ENCODE measurements around the gene DHRSX.
"Not testable (repeated sequence)": the region's sequence is repeated elsewhere in the genome, so short reads cannot be mapped to it uniquely, and the experiment has no call there.

Gene DHRSX

DNA sequence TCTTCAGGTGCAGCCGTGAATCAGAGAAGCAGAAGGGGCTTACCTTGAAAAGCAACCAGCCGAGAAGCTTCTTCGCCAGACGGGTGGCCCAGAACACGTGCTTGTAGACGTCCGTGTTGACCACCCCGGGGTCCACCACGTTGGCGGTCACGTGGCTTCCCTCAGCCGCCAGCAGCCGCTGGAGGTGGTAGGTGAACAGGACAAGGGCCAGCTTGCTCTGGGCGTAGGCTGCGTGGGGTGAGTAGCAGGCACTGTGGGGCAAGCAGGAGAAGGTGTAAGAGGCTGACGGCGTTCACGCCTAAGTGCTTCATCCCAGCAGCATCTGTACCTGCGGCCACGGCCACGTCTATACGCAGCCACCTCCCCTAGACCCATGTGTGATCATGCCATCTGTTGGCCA lies 257.8 kb downstream of the DHRSX start:
- TF ChIP-seq, protein P1, sequence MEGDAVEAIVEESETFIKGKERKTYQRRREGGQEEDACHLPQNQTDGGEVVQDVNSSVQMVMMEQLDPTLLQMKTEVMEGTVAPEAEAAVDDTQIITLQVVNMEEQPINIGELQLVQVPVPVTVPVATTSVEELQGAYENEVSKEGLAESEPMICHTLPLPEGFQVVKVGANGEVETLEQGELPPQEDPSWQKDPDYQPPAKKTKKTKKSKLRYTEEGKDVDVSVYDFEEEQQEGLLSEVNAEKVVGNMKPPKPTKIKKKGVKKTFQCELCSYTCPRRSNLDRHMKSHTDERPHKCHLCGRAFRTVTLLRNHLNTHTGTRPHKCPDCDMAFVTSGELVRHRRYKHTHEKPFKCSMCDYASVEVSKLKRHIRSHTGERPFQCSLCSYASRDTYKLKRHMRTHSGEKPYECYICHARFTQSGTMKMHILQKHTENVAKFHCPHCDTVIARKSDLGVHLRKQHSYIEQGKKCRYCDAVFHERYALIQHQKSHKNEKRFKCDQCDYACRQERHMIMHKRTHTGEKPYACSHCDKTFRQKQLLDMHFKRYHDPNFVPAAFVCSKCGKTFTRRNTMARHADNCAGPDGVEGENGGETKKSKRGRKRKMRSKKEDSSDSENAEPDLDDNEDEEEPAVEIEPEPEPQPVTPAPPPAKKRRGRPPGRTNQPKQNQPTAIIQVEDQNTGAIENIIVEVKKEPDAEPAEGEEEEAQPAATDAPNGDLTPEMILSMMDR (IDR thresholded peaks at IDR 0.05; ENCODE audit: insufficient read depth, low read length, poor library complexity, severe bottlenecking), result no peak
- H3K4me3 ChIP-seq (replicated peaks; ENCODE audit: low read depth, low read length), result no peak overlapping the region
- DNase-seq (ENCODE audit: extremely low read depth, insufficient read length), result no peak
- peaks cover 1% of the 10 kb centered on the region for H3K36me3 ChIP-seq (ENCODE audit: control insufficient read depth, insufficient read depth, low read length)
- no peaks in the 10 kb centered on the region for H3K27me3 ChIP-seq (replicated peaks; ENCODE audit: control insufficient read depth, insufficient read depth, low read length)

DNA sequence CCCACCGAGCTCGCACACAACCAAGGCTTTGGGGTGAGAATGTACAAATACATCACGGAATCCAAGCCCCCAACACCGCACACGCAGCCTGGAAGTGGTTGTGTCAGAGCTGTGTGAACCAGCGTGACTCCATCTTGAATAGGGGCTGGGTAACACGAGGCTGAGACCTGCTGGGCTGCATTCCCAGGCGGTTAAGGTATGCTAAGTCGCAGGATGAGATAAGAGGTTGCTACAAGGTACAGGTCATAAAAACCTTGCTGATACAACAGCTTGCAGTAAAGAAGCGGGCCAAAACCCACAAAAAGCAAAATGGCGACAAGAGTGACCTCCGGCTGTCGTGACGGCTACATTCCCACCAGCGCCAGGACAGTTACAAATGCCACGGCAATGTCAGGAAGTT lies 258.4 kb downstream of the DHRSX start:
- TF ChIP-seq, protein P1 (IDR thresholded peaks at IDR 0.05; ENCODE audit: insufficient read depth, low read length, poor library complexity, severe bottlenecking), result no peak
- H3K36me3 ChIP-seq (ENCODE audit: control insufficient read depth, insufficient read depth, low read length), result peaks cover 1% of the 10 kb centered on the region
- H3K4me3 ChIP-seq (replicated peaks; ENCODE audit: low read depth, low read length), result no peak overlapping the region
- DNase-seq (ENCODE audit: extremely low read depth, insufficient read length), result no peak
- no peaks in the 10 kb centered on the region for H3K27me3 ChIP-seq (replicated peaks; ENCODE audit: control insufficient read depth, insufficient read depth, low read length)

- H3K27me3 ChIP-seq (replicated peaks; ENCODE audit: control insufficient read depth, insufficient read depth, low read length); DNase-seq (ENCODE audit: extremely low read depth, insufficient read length); H3K36me3 ChIP-seq (ENCODE audit: control insufficient read depth, insufficient read depth, low read length); H3K4me3 ChIP-seq (replicated peaks; ENCODE audit: low read depth, low read length): not testable (repeated sequence)
These were observed 259.3 kb downstream of the DHRSX start for GRCh38 chrX:2241496-2241895.

DNA sequence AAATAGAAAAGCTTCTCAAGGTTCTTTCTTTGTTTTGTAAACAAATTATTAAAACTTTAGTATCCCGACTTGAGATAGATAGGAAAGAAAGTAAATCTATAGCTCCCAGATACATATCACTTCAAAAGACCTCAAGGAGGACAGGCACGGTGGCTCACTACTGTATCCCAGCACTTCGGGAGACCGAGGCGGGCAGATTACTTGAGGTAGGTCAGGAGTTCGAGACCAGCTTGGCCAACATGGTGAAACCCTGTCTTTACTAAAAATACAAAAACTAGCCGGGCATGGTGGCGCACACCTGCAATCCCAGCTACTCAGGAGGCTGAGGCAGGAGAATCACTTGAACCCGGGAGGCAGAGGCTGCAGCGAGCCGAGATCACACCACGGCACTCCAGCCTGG lies 260.0 kb downstream of the DHRSX start:
- not testable (repeated sequence) for H3K27me3 ChIP-seq (replicated peaks; ENCODE audit: control insufficient read depth, insufficient read depth, low read length); H3K36me3 ChIP-seq (ENCODE audit: control insufficient read depth, insufficient read depth, low read length); H3K4me3 ChIP-seq (replicated peaks; ENCODE audit: low read depth, low read length); DNase-seq (ENCODE audit: extremely low read depth, insufficient read length)

- no peak for DNase-seq (ENCODE audit: extremely low read depth, insufficient read length)
- H3K4me3 ChIP-seq (replicated peaks; ENCODE audit: low read depth, low read length), result no peak overlapping the region
- peaks cover 1% of the 10 kb centered on the region for H3K36me3 ChIP-seq (ENCODE audit: control insufficient read depth, insufficient read depth, low read length)
- H3K27me3 ChIP-seq (replicated peaks; ENCODE audit: control insufficient read depth, insufficient read depth, low read length), result no peaks in the 10 kb centered on the region
- TF ChIP-seq, protein P1 (IDR thresholded peaks at IDR 0.05; ENCODE audit: insufficient read depth, low read length, poor library complexity, severe bottlenecking), result no peak
These were observed 262.8 kb downstream of the DHRSX start for GRCh38 chrX:2237976-2238375.

DNA sequence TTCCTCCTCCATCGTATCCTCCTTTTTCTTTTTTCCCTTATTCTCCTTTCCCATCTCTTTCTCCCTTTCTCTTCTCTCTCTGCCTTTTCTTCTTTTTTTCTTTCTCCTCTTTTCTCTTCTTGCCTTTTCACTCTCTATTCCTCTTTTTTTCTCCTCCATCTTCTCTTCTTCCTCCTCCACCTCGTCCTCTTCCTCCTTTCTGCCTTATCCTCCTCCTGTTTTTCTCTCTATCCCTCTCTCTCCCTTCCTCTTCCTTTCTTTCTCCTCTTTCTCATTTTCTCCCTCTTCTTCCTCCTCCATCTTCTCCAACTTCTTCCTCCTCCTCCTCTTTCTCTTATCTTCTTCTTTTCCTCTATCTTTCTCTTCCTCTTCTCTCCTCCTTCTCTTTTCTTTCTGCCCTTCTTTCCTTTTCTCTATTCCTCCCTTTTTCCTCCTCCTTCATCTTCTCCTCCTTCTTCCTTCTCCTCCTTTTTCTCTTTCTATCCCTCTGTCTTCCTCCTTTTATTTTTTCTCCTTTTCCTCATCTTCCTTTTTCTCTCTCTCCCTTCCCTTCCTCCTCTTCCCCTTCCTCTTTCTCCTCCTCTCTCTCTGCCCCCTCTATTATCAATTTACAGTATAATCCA lies 269.1 kb downstream of the DHRSX start:
- Histone ChIP-seq H3K27me3 (replicated peaks; ENCODE audit: control insufficient read depth, insufficient read depth, low read length) (no peaks in the 10 kb centered on the region), H3K36me3 (ENCODE audit: control insufficient read depth, insufficient read depth, low read length) (no peaks in the 10 kb centered on the region), H3K4me3 (replicated peaks; ENCODE audit: low read depth, low read length) (no peak overlapping the region)
- TF ChIP-seq, protein P1 (IDR thresholded peaks at IDR 0.05; ENCODE audit: insufficient read depth, low read length, poor library complexity, severe bottlenecking), result no peak
- no peak for DNase-seq (ENCODE audit: extremely low read depth, insufficient read length)

GRCh38 chrX:2230457-2230856 lies 270.3 kb downstream of the DHRSX start:
- H3K36me3 ChIP-seq (ENCODE audit: control insufficient read depth, insufficient read depth, low read length), result no peaks in the 10 kb centered on the region
- no peaks in the 10 kb centered on the region for H3K27me3 ChIP-seq (replicated peaks; ENCODE audit: control insufficient read depth, insufficient read depth, low read length)
- no peak for DNase-seq (ENCODE audit: extremely low read depth, insufficient read length)
- TF ChIP-seq, protein P1 (IDR thresholded peaks at IDR 0.05; ENCODE audit: insufficient read depth, low read length, poor library complexity, severe bottlenecking), result no peak
- H3K4me3 ChIP-seq (replicated peaks; ENCODE audit: low read depth, low read length), result no peak overlapping the region
